Endothelial cell of umbilical vein (primary cell): ENCODE results near the gene KDM4C. TPM values are rescaled to one million over a fixed set of nuclear protein-coding genes. Genes with fewer than 3 reads are reported as not detected.

ENCODE experiments used
- BruUV-seq: library from RNA; stranded (reverse); fragments of 400-500 nt; replicated peaks from 2 replicates; lab custom pipeline; 2021; lab: Mats Ljungman, UMichigan
- CTCF ChIA-PET: fragments of 300-600, 350-600 bp; sonication (Branson Sonifier 250); formaldehyde crosslinking; loops from one replicate; lab custom pipeline; 2021; ENCODE audit warnings: antibody characterized with exemption, inconsistent platforms; lab: Charles Lee
- POLR2A ChIA-PET: fragments of 300-600, 350-600 bp; sonication (Branson Sonifier 250); formaldehyde crosslinking; loops from one replicate; lab custom pipeline; 2021; ENCODE audit warnings: antibody characterized with exemption, inconsistent platforms; lab: Charles Lee
- DNase-seq: peaks from one replicate; pipeline ENCODE4 v3.0.0-alpha.2; 2011; ENCODE audit warnings: low read depth, low spot score
- FAIRE-seq: peaks from 2 replicates; lab custom pipeline; 2011; peaks lifted over from hg19 to GRCh38; lab: Jason Lieb, UNC
- H2AFZ ChIP-seq: 2 replicates; pipeline ENCODE4 v1.6.0; 2012; ENCODE audit warnings: low read depth, low read length, control low read depth, inconsistent platforms
- H3K27ac ChIP-seq: 2 replicates; pipeline ENCODE4 v1.5.1; 2011; ENCODE audit warnings: low read depth, mild to moderate bottlenecking, control low read depth, low read length, moderate library complexity; ENCODE audit not compliant: insufficient read depth
- H3K27me3 ChIP-seq, 2 experiments: 2 replicates each; pipeline versions ENCODE4 v1.6.0 to v1.6.1; 2011; ENCODE audit warnings: low read length in 2 of 2, mixed read lengths in 1 of 2; ENCODE audit not compliant: control insufficient read depth in 2 of 2, insufficient read depth in 2 of 2
- H3K36me3 ChIP-seq, 2 experiments: 2 replicates in 1 of 2; 3 replicates in 1 of 2; pipeline ENCODE4 v1.5.1; 2011; ENCODE audit warnings: low read length in 2 of 2, mild to moderate bottlenecking in 1 of 2, moderate library complexity in 1 of 2; ENCODE audit not compliant: control insufficient read depth in 2 of 2, insufficient read depth in 2 of 2; ENCODE audit errors: extremely low read depth in 1 of 2
- H3K4me1 ChIP-seq: 3 replicates; pipeline ENCODE4 v1.5.1; 2011; ENCODE audit warnings: mild to moderate bottlenecking, low read length; ENCODE audit not compliant: control insufficient read depth, insufficient read depth; ENCODE audit errors: extremely low read depth
- H3K4me2 ChIP-seq: 2 replicates; pipeline ENCODE4 v1.6.1; 2011; ENCODE audit warnings: low read length, control low read depth, mixed read lengths; ENCODE audit not compliant: insufficient read depth
- H3K4me3 ChIP-seq, 3 experiments: fragments of 200-600 bp in 1 of 3; sonication (generic), shearing (Covaris generic) in 1 of 3; replicated peaks in 1 of 3; 2 replicates each; pipeline ENCODE4 v1.5.1; 2011 to 2016; ENCODE audit warnings: control low read depth in 3 of 3, low read length in 3 of 3, mild to moderate bottlenecking in 2 of 3, inconsistent platforms in 1 of 3, low read depth in 1 of 3, moderate library complexity in 1 of 3; ENCODE audit not compliant: insufficient read depth in 1 of 3
- H3K79me2 ChIP-seq: 2 replicates; pipeline ENCODE4 v1.6.0; 2012; ENCODE audit warnings: low read length, inconsistent platforms; ENCODE audit not compliant: control insufficient read depth, insufficient read depth
- H3K9ac ChIP-seq: replicated peaks from 2 replicates; pipeline ENCODE3; 2011; ENCODE audit warnings: low read length, control low read depth; ENCODE audit not compliant: insufficient read depth; ENCODE audit errors: extremely low read depth
- H3K9me1 ChIP-seq: replicated peaks from 3 replicates; pipeline ENCODE4 v1.6.0; 2011; ENCODE audit warnings: mild to moderate bottlenecking, low read length; ENCODE audit not compliant: control insufficient read depth, insufficient read depth; ENCODE audit errors: extremely low read depth
- H3K9me3 ChIP-seq: replicated peaks from 2 replicates; pipeline ENCODE4 v1.5.1; 2012; ENCODE audit warnings: low read length, inconsistent platforms; ENCODE audit not compliant: control insufficient read depth, insufficient read depth
- H4K20me1 ChIP-seq: replicated peaks from 2 replicates; pipeline ENCODE3; 2011; ENCODE audit warnings: mild to moderate bottlenecking, low read length; ENCODE audit not compliant: control insufficient read depth, insufficient read depth; ENCODE audit errors: extremely low read depth
- EZH2 ChIP-seq: IDR thresholded peaks from 2 replicates; pipeline ENCODE4 v1.6.1; 2012; ENCODE audit warnings: borderline replicate concordance, low read depth, mild to moderate bottlenecking, moderate library complexity, low read length, inconsistent platforms; ENCODE audit not compliant: severe bottlenecking
- FOS ChIP-seq: IDR thresholded peaks from 2 replicates; pipeline ENCODE4 v1.6.1; 2011; ENCODE audit warnings: mild to moderate bottlenecking, low read length, moderate library complexity, borderline replicate concordance; ENCODE audit not compliant: insufficient read depth
- GATA2 ChIP-seq: IDR thresholded peaks from 2 replicates; pipeline ENCODE4 v1.7.0; 2011; ENCODE audit warnings: low read depth, mild to moderate bottlenecking, moderate library complexity, mixed read lengths, low read length; ENCODE audit not compliant: insufficient read length, insufficient read depth
- JUN ChIP-seq: IDR thresholded peaks from 2 replicates; pipeline ENCODE4 v1.6.1; 2011; ENCODE audit warnings: borderline replicate concordance, low read depth; ENCODE audit not compliant: insufficient read length, insufficient read depth
- MYC ChIP-seq: IDR thresholded peaks from one replicate; pipeline ENCODE4 v1.6.1; 2011; ENCODE audit warnings: mild to moderate bottlenecking, low read depth, low read length
- POLR2A ChIP-seq: IDR thresholded peaks from 2 replicates; pipeline ENCODE4 v1.6.1; 2012; ENCODE audit warnings: low read depth, mild to moderate bottlenecking, control low read depth, low read length
- POLR2AphosphoS5 ChIP-seq: IDR thresholded peaks from 2 replicates; pipeline ENCODE4 v1.6.1; 2012; ENCODE audit warnings: low read depth, mild to moderate bottlenecking, control low read depth, low read length, moderate library complexity; ENCODE audit not compliant: insufficient read depth
- dilution Hi-C: fragments of 300-500 bp; cut with MboI; formaldehyde crosslinking; loops from one replicate; pipeline ENCODE4 v1.15.0; 2019; ENCODE audit warnings: low sequenced_read_pairs; ENCODE audit not compliant: extremely low pct_ligation_motif_present
- intact Hi-C: fragments of 100-400 bp; cut with micrococcal nuclease; formaldehyde crosslinking; loops from one replicate; pipeline ENCODE4 v1.10.0; 2022
- polyA plus RNA-seq, 4 experiments: library from polyadenylated mRNA; depleted of rRNA in 3 of 4; stranded (reverse) in 3 of 4; unstranded in 1 of 4; fragments of >200 nt; gene quantifications; 2 replicates each; pipeline versions ENCODE4 v1.2.1 to v1.2.3, GENCODE V29; 2011 to 2012; ENCODE audit warnings: missing spikeins in 1 of 4
- total RNA-seq: library from RNA; stranded (reverse); gene quantifications from 2 replicates; pipeline ENCODE4 v1.2.3, GENCODE V29; 2021
- TF ChIP-seq, protein P1 (sequence below), 2 donors: IDR thresholded peaks; 1 replicate in 1 of 2; 2 replicates in 1 of 2; pipeline ENCODE4 v1.5.1; 2011; ENCODE audit warnings: low read length in 2 of 2, mild to moderate bottlenecking in 2 of 2, moderate library complexity in 2 of 2, control low read depth in 1 of 2, inconsistent platforms in 1 of 2, low read depth in 1 of 2; ENCODE audit not compliant: insufficient read depth in 1 of 2; ENCODE audit errors: extremely low read depth in 1 of 2
- TF ChIP-seq, protein P2 (sequence below): IDR thresholded peaks from 2 replicates; pipeline ENCODE4 v1.6.1; 2011; ENCODE audit not compliant: insufficient read depth, insufficient read length

The KDM4C gene
- total and polyA plus RNA-seq, 2 donors (not counting 3 experiments of a cell fraction or from before 2014, with no cell fraction given) = 5.4 to 15.0 TPM

GRCh38 chr9:7058473-7058872, 300.7 kb downstream of the KDM4C start:
- H3K9me1 ChIP-seq = no peaks in the 10 kb centered on the region
- H3K79me2 ChIP-seq = no peaks in the 10 kb centered on the region
- no peaks in the 10 kb centered on the region for H3K36me3 ChIP-seq
- ChIA-PET CTCF (interaction anchor here (1.2 to 1.4 kb wide), 3 partner anchors 15 to 231 kb away, joined by 3 to 5 read pairs (median 4); no protein-coding TSS in a partner anchor), POLR2A (no interaction called here)
- no peaks in the 10 kb centered on the region for H3K27me3 ChIP-seq
- TF ChIP-seq FOS (no peak), GATA2 (no peak), POLR2A (no peak), POLR2AphosphoS5 (no peak), EZH2 (no peak), MYC (no peak), JUN (no peak)
- TF ChIP-seq, protein P1, sequence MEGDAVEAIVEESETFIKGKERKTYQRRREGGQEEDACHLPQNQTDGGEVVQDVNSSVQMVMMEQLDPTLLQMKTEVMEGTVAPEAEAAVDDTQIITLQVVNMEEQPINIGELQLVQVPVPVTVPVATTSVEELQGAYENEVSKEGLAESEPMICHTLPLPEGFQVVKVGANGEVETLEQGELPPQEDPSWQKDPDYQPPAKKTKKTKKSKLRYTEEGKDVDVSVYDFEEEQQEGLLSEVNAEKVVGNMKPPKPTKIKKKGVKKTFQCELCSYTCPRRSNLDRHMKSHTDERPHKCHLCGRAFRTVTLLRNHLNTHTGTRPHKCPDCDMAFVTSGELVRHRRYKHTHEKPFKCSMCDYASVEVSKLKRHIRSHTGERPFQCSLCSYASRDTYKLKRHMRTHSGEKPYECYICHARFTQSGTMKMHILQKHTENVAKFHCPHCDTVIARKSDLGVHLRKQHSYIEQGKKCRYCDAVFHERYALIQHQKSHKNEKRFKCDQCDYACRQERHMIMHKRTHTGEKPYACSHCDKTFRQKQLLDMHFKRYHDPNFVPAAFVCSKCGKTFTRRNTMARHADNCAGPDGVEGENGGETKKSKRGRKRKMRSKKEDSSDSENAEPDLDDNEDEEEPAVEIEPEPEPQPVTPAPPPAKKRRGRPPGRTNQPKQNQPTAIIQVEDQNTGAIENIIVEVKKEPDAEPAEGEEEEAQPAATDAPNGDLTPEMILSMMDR (IDR thresholded peaks at IDR 0.05; ENCODE audit: extremely low read depth in 1 of 2, insufficient read depth in 1 of 2, low read depth in 1 of 2, low read length in 2 of 2) = no peak
- TF ChIP-seq, protein P2, sequence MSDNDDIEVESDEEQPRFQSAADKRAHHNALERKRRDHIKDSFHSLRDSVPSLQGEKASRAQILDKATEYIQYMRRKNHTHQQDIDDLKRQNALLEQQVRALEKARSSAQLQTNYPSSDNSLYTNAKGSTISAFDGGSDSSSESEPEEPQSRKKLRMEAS = no peak
- dilution Hi-C loops = no loop called here
- BruUV-seq = no TSS peak
- H3K4me3 ChIP-seq = no peak overlapping the region
- H3K9me3 ChIP-seq = no peaks in the 10 kb centered on the region
- H4K20me1 ChIP-seq = no peaks in the 10 kb centered on the region
- DNase-seq (no peak), FAIRE-seq (no peak)
- intact Hi-C loops = no loop called here
- H3K9ac ChIP-seq = no peak overlapping the region
- H3K27ac ChIP-seq = no peak overlapping the region
- H3K4me2 ChIP-seq = no peak overlapping the region
- no peaks in the 10 kb centered on the region for H3K4me1 ChIP-seq
- no peak overlapping the region for H2AFZ ChIP-seq
